CD4-positive, alpha-beta T cell treated with Interleukin-4 for 4 hours (primary cell): ENCODE data around the gene GOLGA6C.
"Not testable (repeated sequence)": the region's sequence is repeated elsewhere in the genome, so short reads cannot be mapped to it uniquely, and the experiment has no call there.

ENCODE experiments used
- DNase-seq: peaks from one replicate; pipeline ENCODE4 v3.0.0-alpha.2; 2020

Gene GOLGA6C

DNA sequence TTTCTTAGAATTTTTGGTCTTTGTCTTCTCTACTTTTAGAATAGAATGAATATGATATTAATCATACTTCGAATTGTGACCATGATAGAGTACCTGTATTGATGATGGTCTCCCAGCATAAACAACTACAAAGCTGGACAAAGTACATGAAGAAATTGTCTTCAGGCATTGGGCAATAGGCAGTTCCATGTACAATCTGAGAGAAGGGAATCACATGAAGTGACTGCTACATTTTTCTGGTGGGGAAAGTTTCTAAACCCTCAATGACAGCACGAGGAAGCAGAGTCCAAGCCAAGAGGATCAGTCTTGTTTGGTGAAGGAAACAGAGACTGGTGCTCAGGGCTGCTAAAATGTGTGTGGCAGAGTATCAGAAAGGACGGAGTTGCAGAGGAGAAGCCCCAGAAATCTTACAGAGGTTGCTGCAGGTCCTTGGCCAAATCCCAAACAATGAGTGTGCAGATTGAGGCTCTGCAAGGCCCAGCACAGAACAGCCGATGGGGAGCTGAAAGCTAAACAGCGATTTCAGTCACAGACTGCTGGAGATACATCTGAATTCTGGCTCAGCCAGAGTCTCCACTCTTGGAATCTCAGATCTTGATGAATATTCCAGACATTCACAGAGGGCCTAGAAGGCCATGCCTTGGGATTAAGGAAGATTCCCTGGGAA, 61.2 kb downstream of the GOLGA6C start:
- not testable (repeated sequence) for DNase-seq
